Stimulated activated CD8-positive, alpha-beta memory T cell treated with anti-CD3 and anti-CD28 coated beads, Interleukin-15, amount 100 ng/mL, for 24 hours (primary cell): Measurements from ENCODE around the gene SLC7A10.
A peak's percentile ranks its signal among the peaks of the same experiment; 100 is the strongest.
"Not testable (repeated sequence)": the region's sequence is repeated elsewhere in the genome, so short reads cannot be mapped to it uniquely, and the experiment has no call there.

Experiments
- DNase-seq: peaks from one replicate; pipeline ENCODE4 v3.0.0-alpha.2; 2020; ENCODE audit warnings: low read depth

The SLC7A10 gene

DNA sequence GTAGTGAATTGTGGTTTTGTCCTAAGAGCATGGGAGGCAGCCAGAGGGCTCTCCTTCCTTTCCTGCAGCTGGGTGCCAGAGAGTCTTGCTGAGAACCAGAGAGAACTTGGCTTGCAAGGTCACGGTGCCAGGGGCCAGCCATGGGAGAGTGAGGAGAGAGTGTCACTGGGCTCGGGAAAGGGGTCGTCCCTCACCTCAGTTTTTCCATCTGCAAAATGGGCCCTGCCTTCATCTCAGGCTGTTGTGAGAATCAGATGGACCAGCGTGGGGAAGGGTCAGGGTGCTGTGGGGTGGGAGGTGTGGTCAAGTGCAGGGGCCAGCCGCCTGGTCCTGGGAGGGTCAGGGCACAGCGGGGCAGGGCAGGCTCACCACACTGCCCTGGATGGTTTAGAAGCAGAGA lies 24.2 kb downstream of the SLC7A10 start:
- no peak for DNase-seq

DNA sequence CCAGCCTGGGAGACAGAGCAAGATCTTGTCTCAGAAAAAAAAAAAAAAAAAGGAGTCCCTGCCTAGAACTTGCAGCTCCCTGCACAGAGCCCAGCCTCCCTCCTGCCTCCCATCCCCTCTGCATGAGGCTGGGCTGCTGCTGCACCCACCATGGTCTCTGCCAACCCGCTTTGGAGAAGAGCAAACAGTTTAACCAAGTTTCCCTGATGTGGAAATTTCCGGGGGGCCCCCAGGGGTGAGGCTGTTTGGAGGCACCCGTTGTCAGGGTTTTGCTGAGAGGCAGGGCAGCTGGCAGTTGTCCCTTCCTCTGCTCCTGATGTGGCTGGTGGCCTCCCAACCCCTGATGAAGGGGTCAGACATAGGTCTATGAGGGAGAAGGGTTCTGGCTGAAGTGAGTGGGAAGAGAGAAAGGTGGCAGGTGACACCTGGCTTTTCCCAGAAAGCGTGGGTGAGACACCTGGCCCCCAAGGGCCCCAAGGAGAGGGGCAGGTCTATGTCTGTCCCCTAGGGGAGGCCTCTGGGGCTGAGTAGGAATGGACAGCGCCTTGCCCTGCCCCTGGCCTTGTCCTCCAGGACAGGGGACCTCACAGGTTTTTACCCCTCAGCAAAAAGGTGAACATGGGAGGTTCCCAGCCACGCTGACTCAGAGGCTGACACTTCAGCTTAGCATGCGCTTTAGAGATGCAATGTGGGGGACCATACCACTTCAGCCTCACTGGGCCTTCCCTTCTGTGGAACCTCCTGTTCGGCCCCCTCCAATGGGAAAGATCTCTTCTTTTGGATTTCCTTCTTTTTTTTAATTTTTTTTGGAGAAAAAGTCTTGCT lies 26.0 kb downstream of the SLC7A10 start:
- DNase-seq = no peak

GRCh38 chr19:33198169-33198568 lies 27.5 kb downstream of the SLC7A10 start:
- no peak for DNase-seq

- DNase-seq = no peak
Measured at GRCh38 chr19:33197591-33198000, 28.1 kb downstream of the SLC7A10 start.

- no peak for DNase-seq
Measured at GRCh38 chr19:33196446-33197193, 29.0 kb downstream of the SLC7A10 start.

DNA sequence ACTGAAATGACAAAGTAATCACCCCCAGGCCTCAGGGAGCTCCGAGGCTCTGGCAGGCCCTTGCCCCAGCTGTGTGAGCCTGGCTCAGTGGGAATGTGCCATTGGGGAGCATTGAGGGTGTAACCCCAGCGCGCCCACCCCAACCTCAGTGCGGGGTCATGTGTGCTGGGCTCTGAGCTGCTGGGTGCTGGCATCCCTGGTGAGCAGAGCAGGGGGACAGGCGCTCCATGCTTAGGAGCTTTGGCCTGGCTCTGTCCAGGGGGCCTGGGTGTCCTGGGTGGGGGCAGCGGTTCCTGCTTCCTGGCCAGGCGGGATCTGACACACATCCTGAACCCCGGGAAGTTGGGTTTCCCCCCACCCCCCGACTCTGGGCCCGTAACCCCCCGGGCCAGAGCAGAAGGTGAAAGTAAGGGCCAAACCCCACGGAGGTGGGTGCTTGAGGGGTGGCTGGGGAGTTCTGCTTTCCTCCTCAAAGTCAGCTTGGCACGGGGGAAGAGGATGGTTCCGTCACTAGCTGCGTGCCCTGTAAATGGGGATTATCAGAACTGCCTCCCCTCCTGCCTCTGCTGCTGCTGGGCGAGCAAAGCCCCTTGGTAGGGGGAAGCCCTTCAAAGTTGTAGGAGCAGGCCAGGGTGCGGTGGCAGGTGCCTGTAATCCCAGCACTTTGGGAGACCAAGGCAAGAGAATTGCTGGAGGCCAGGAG lies 29.9 kb downstream of the SLC7A10 start:
- DNase-seq = no peak

- DNase-seq = no peak
Measured at GRCh38 chr19:33194886-33195644, 30.6 kb downstream of the SLC7A10 start.

DNA sequence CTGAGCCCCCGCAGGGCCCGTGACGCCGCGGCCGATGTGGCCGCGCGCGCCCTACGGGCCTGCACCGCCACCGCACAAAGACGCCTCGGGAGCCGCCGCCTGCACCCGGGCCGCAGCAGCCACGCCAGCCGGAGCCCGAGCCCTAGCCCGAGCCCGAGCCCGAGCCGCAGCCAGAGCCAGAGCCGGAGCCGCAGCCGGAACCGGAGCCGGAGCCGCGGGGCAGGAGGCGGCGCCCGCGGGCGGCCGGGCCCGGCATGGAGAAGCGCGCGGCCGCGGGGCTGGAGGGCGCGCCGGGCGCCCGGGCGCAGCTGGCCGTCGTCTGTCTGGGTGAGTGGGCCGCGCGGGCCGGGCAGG lies 31.1 kb downstream of the SLC7A10 start:
- no peak for DNase-seq

- no peak for DNase-seq
Measured at GRCh38 chr19:33193865-33194362, 31.7 kb downstream of the SLC7A10 start, which contains the start of gene LRP3. Gene LRP3, plus strand, starts transcription at chr19:33194330. Its CDS starts 456 bp downstream, at chr19:33194786.

DNA sequence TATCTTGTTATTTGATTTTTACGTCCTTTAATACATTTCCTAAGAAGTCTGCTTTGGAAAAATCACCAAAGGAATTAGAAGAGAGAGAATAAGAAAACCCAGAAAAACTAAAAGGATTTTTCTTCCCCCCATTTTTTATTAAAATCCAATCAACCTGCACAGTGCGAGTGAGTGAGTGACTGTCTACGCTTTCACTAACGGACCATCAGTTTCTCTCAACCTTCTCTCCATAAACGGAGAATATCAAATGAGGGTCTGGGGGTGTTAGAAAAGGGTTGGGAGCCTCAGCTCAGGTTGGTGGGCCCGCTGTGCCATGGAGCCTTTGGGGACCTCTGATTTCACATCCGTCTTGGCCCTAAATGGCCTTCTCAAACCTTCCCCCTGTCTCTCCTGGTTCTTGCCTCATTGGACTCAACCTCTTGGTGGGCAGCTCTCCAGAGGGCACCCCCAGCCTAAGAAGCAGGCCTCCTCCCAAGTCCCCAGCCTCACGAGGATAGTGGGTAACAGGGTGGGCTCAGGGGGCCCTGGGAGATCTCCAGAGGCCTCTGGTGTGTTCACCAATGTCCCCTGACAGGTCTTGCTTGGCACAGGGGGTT lies 32.3 kb downstream of the SLC7A10 start:
- no peak for DNase-seq

GRCh38 chr19:33192010-33192409 lies 33.6 kb downstream of the SLC7A10 start:
- DNase-seq = no peak

GRCh38 chr19:33191501-33191900 lies 34.1 kb downstream of the SLC7A10 start:
- no peak for DNase-seq

- DNase-seq = not testable (repeated sequence)
Measured at GRCh38 chr19:33191092-33191491, 34.6 kb downstream of the SLC7A10 start.

GRCh38 chr19:33189453-33189852 lies 36.2 kb downstream of the SLC7A10 start:
- DNase-seq = no peak

DNA sequence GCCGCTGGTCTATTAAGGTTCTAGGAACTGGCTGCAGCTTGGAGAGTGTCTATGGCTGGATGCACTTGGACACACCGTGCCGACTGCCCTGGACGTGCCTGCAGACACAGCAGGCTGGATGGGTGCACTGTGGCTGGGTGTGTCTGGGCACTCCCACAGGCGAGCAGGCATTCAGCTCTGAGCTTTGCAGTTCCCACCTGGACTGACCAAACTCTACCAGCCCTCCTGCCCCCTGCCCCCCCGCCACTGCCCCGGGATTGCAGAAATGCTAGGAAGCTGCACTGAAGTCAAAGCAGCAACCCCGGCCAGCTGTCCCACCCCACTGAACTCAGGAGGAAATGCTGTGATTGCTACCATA lies 38.5 kb downstream of the SLC7A10 start:
- no peak for DNase-seq

DNA sequence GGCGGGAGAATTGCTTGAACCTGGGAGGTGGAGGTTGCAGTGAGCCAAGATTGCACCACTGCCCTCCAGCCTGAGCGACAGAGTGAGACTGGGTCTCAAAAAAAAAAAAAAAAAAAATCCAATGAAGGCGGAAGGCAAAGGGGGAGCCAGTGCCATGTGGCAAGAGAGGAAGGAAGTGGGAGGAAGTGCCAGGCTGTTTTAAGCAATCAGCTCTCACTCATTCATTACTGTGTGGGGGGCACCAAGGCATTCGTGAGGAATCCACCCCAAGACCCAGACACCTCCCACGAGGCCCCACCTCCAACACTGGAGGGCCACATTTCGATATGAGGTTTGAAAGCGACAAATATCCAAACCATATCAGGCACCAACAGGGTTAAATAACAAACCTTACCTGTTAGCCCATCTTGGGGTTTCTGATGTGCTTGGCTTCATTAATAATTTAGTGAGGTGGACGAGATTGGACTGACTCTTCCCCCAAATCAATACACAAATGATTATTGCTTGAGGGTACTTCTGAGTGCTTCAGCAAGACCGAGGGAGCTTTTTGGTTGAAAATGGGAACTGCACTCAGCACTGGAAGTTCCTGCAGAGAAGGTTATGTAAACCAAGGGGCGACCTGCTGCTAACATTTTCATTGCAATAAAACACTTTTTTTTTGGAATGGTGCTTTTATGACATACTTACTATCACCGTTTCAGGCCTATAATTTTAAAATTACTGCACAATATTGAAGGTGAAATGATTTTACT lies 39.0 kb downstream of the SLC7A10 start:
- DNase-seq = no peak

GRCh38 chr19:33177417-33177979 lies 48.2 kb downstream of the SLC7A10 start:
- DNase-seq = no peak

DNA sequence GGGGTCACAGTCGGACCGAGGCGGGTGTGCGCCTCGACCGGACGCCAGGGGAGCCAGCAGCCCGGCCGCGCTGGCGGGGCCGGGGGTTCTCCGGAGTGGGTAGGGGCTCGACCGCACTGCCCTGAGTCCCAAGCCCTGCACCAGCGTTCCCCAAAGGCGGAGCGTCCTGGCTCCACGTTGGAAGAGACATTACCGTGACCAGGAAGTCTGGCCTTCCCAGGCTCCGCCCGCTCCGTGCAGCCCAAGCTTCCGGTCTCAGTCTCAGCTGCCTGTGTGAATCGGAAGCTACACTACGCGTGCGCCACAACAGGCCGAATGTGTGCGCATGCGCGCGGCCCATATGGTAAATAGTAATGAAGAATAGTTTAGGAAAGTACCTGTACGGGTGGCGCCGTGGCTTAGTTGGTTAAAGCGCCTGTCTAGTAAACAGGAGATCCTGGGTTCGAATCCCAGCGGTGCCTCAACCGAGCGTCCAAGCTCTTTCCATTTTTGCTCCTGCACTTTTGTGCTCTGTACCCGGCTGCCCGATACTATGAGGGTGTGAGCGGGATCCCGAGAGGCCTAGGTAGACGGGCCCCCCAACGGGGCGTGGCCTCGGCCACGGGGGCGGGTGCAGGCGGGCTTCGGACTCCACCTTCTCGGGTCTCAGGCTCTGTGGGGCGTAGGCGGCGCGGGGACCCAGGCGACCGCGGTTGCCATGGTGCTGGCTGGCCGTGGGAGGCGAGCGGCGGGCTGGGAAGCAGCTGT lies 48.8 kb downstream of the SLC7A10 start:
- DNase-seq = peak; percentile 92

GRCh38 chr19:33175886-33176669 lies 49.6 kb downstream of the SLC7A10 start:
- no peak for DNase-seq
